ENCODE measurements around the gene RSAD2.

RSAD2 gene

GRCh38 chr2:6909431-6910385 is 32.1 kb downstream of the RSAD2 start:
- peak; percentile 17 for DNase-seq

GRCh38 chr2:6911721-6912120 is 34.1 kb downstream of the RSAD2 start:
- DNase-seq = no peak

- DNase-seq = no peak
These were observed 36.0 kb downstream of the RSAD2 start for GRCh38 chr2:6913415-6914157.

- DNase-seq = no peak
These were observed 37.3 kb downstream of the RSAD2 start for GRCh38 chr2:6914828-6915227.

GRCh38 chr2:6915399-6915798 is 37.8 kb downstream of the RSAD2 start:
- DNase-seq = no peak

GRCh38 chr2:6916224-6916623 is 38.6 kb downstream of the RSAD2 start:
- DNase-seq = no peak

- no peak for DNase-seq
These were observed 39.1 kb downstream of the RSAD2 start for GRCh38 chr2:6916736-6917070.

- DNase-seq = no peak
These were observed 39.6 kb downstream of the RSAD2 start, which contains the start of gene RNF144A for GRCh38 chr2:6917071-6917760. TSS of gene RNF144A (plus strand) at chr2:6917412. CDS start at chr2:6996927, 79,515 bp downstream.

GRCh38 chr2:6917761-6918421 is 40.3 kb downstream of the RSAD2 start:
- DNase-seq = no peak

GRCh38 chr2:6919901-6920742 is 42.5 kb downstream of the RSAD2 start:
- no peak for DNase-seq

GRCh38 chr2:6920743-6921064 is 43.1 kb downstream of the RSAD2 start:
- no peak for DNase-seq

- no peak for DNase-seq
These were observed 43.8 kb downstream of the RSAD2 start for GRCh38 chr2:6921321-6921922.

- no peak for DNase-seq
These were observed 44.7 kb downstream of the RSAD2 start for GRCh38 chr2:6922201-6922656.

- no peak for DNase-seq
These were observed 45.7 kb downstream of the RSAD2 start for GRCh38 chr2:6923319-6923718.

- DNase-seq = no peak
These were observed 46.7 kb downstream of the RSAD2 start for GRCh38 chr2:6924101-6924923.

- DNase-seq = no peak
These were observed 47.4 kb downstream of the RSAD2 start for GRCh38 chr2:6924924-6925409.

- DNase-seq = no peak
These were observed 48.6 kb downstream of the RSAD2 start for GRCh38 chr2:6926071-6926732.

GRCh38 chr2:6927186-6927585 is 49.6 kb downstream of the RSAD2 start:
- DNase-seq = no peak

- DNase-seq = no peak
These were observed 50.2 kb downstream of the RSAD2 start for GRCh38 chr2:6927753-6928152.

GRCh38 chr2:6928452-6928851 is 50.9 kb downstream of the RSAD2 start:
- DNase-seq = no peak

Data from NK-92 treated with Interleukin-12 subunit alpha and Interleukin-12 subunit beta, amount 100 ng/mL, for 24 hours (cell line).